ENCODE results near the gene CKAP2L.

Gene CKAP2L

GRCh38 chr2:112705575-112705974 lies 58.8 kb downstream of the CKAP2L start:
- TF ChIP-seq CTCF (IDR thresholded peaks at IDR 0.05; ENCODE audit: control insufficient read depth, extremely low read depth, insufficient read depth) = no peak
- no peak for DNase-seq (ENCODE audit: low read depth)
- H3K4me3 ChIP-seq (ENCODE audit: low read depth, low read length) = no peak overlapping the region

GRCh38 chr2:112703684-112704083 lies 60.7 kb downstream of the CKAP2L start:
- no peak for TF ChIP-seq CTCF (IDR thresholded peaks at IDR 0.05; ENCODE audit: control insufficient read depth, extremely low read depth, insufficient read depth)
- no peak for DNase-seq (ENCODE audit: low read depth)
- H3K4me3 ChIP-seq (ENCODE audit: low read depth, low read length) = no peak overlapping the region

GRCh38 chr2:112701052-112701451 lies 63.4 kb downstream of the CKAP2L start:
- no peak for DNase-seq (ENCODE audit: low read depth)
- TF ChIP-seq CTCF (IDR thresholded peaks at IDR 0.05; ENCODE audit: control insufficient read depth, extremely low read depth, insufficient read depth) = no peak
- H3K4me3 ChIP-seq (ENCODE audit: low read depth, low read length) = no peak overlapping the region

- no peak overlapping the region for H3K4me3 ChIP-seq (ENCODE audit: low read depth, low read length)
- no peak for TF ChIP-seq CTCF (IDR thresholded peaks at IDR 0.05; ENCODE audit: control insufficient read depth, extremely low read depth, insufficient read depth)
- DNase-seq (ENCODE audit: low read depth) = no peak
These were observed 64.3 kb downstream of the CKAP2L start for GRCh38 chr2:112699984-112700667.

- no peak overlapping the region for H3K4me3 ChIP-seq (ENCODE audit: low read depth, low read length)
- TF ChIP-seq CTCF (IDR thresholded peaks at IDR 0.05; ENCODE audit: control insufficient read depth, extremely low read depth, insufficient read depth) = no peak
- DNase-seq (ENCODE audit: low read depth) = no peak
These were observed 65.4 kb downstream of the CKAP2L start for GRCh38 chr2:112698834-112699515.

GRCh38 chr2:112694182-112694581 lies 70.2 kb downstream of the CKAP2L start:
- no peak for TF ChIP-seq CTCF (IDR thresholded peaks at IDR 0.05; ENCODE audit: control insufficient read depth, extremely low read depth, insufficient read depth)
- no peak for DNase-seq (ENCODE audit: low read depth)
- H3K4me3 ChIP-seq (ENCODE audit: low read depth, low read length) = no peak overlapping the region

All from LNCaP clone FGC (cell line).